Lower leg skin (tissue), 4 donors: ENCODE results near the gene ITGA3. TPM values are rescaled to one million over a fixed set of nuclear protein-coding genes. Genes with fewer than 3 reads are reported as not detected.
A peak's percentile ranks its signal among the peaks of the same experiment; 100 is the strongest.

Experiments
- DNase-seq, 2 donors: peaks; one replicate each; pipeline ENCODE4 v3.0.0-alpha.2; 2019; ENCODE audit warnings: low spot score in 2 of 2
- H3K4me3 ChIP-seq: fragments of 200-600 bp; sonication (generic); 2 replicates; pipeline ENCODE4 v1.5.1; 2017; ENCODE audit warnings: mild to moderate bottlenecking, low read depth; ENCODE audit not compliant: poor library complexity, severe bottlenecking
- CTCF ChIP-seq, 3 donors: fragments of 450-650 bp; IDR thresholded peaks; one replicate each; pipeline ENCODE4 v1.5.1; 2016; ENCODE audit warnings: antibody characterized with exemption in 3 of 3, mild to moderate bottlenecking in 3 of 3, moderate library complexity in 2 of 3
- POLR2A ChIP-seq, 2 donors: fragments of 450-650 bp; IDR thresholded peaks; one replicate each; pipeline ENCODE4 v1.6.1; 2016 to 2017; ENCODE audit warnings: antibody characterized with exemption in 2 of 2, mild to moderate bottlenecking in 1 of 2, moderate library complexity in 1 of 2
- WGBS, 2 donors: methylation state at CpG; one replicate each; pipeline ENCODE4 v1.1.5; 2018; 5-methylcytosine and 5-hydroxymethylcytosine counted together
- intact Hi-C: fragments of 100-400 bp; cut with DNase I; formaldehyde crosslinking; loops from one replicate; pipeline ENCODE4 v1.15.0; 2023; ENCODE audit warnings: low total_unique reads
- total RNA-seq, 4 donors: library from RNA; depleted of rRNA; stranded (reverse); fragments of >200 nt; gene quantifications; one replicate each; pipeline ENCODE4 v1.1.0, GENCODE V29; 2016

Gene ITGA3
- total RNA-seq, 4 donors from 2014 or later, result 99.7 to 148 (median 121) TPM

- DNase-seq, result no peak
- intact Hi-C loops, result no loop called here
- WGBS, 2 donors, result 37 to 42% methylated on average over 7 of the region's 7 CpGs
- no peak overlapping the region for H3K4me3 ChIP-seq
- TF ChIP-seq CTCF (IDR thresholded peaks at IDR 0.05) (no peak), POLR2A (IDR thresholded peaks at IDR 0.05) (no peak)
These were observed 31.1 kb upstream of the ITGA3 start for GRCh38 chr17:50024808-50025207.

- peak in 1 of 2 donors; percentile 70 for DNase-seq
- WGBS, 2 donors, result 57 to 67% methylated on average over 8 of the region's 8 CpGs
- intact Hi-C loops, result loop anchor here (2.0 kb wide), 1 partner anchor 63 kb away; no protein-coding TSS in a partner anchor
- TF ChIP-seq CTCF (IDR thresholded peaks at IDR 0.05), result no peak
- no peak for TF ChIP-seq POLR2A (IDR thresholded peaks at IDR 0.05)
- no peak overlapping the region for H3K4me3 ChIP-seq
These were observed 29.7 kb upstream of the ITGA3 start for GRCh38 chr17:50026046-50026675.

- DNase-seq, result peak; percentile 81 to 98
- intact Hi-C loops, result loop anchor here (2.0 kb wide), 1 partner anchor 62 kb away; no protein-coding TSS in a partner anchor
- TF ChIP-seq CTCF (IDR thresholded peaks at IDR 0.05) (peak in 1 of 3 donors; percentile 84), POLR2A (IDR thresholded peaks at IDR 0.05) (no peak)
- 0% methylated on average over 6 of the region's 6 CpGs for WGBS, 2 donors
- H3K4me3 ChIP-seq, result no peak overlapping the region
These were observed 29.1 kb upstream of the ITGA3 start for GRCh38 chr17:50026837-50027171.

GRCh38 chr17:50027172-50027880, 28.6 kb upstream of the ITGA3 start:
- intact Hi-C loops, result loop anchor here (2.0 kb wide), 1 partner anchor 61 kb away; no protein-coding TSS in a partner anchor
- TF ChIP-seq POLR2A (IDR thresholded peaks at IDR 0.05), result no peak
- peak in 1 of 3 donors; percentile 3 for TF ChIP-seq CTCF (IDR thresholded peaks at IDR 0.05)
- DNase-seq, result peak; percentile 64 to 92
- WGBS, 2 donors, result 3 to 5% methylated on average over 25 to 26 of the region's 27 CpGs
- no peak overlapping the region for H3K4me3 ChIP-seq

GRCh38 chr17:50027881-50028735, 27.8 kb upstream of the ITGA3 start:
- DNase-seq, result peak; percentile 55 to 89
- WGBS, 2 donors, result 26 to 40% methylated on average over 20 of the region's 20 CpGs
- intact Hi-C loops, result loop anchor here (2.0 kb wide), 1 partner anchor 61 kb away; no protein-coding TSS in a partner anchor
- TF ChIP-seq CTCF (IDR thresholded peaks at IDR 0.05) (no peak), POLR2A (IDR thresholded peaks at IDR 0.05) (no peak)
- no peak overlapping the region for H3K4me3 ChIP-seq
